Measurements from ENCODE around the gene LMTK3. TPM values are rescaled to one million over a fixed set of nuclear protein-coding genes. Genes with fewer than 3 reads are reported as not detected.

The LMTK3 gene
- total and polyA plus RNA-seq, 8 donors: 2.3 to 7.7 (median 3.1) TPM

DNA sequence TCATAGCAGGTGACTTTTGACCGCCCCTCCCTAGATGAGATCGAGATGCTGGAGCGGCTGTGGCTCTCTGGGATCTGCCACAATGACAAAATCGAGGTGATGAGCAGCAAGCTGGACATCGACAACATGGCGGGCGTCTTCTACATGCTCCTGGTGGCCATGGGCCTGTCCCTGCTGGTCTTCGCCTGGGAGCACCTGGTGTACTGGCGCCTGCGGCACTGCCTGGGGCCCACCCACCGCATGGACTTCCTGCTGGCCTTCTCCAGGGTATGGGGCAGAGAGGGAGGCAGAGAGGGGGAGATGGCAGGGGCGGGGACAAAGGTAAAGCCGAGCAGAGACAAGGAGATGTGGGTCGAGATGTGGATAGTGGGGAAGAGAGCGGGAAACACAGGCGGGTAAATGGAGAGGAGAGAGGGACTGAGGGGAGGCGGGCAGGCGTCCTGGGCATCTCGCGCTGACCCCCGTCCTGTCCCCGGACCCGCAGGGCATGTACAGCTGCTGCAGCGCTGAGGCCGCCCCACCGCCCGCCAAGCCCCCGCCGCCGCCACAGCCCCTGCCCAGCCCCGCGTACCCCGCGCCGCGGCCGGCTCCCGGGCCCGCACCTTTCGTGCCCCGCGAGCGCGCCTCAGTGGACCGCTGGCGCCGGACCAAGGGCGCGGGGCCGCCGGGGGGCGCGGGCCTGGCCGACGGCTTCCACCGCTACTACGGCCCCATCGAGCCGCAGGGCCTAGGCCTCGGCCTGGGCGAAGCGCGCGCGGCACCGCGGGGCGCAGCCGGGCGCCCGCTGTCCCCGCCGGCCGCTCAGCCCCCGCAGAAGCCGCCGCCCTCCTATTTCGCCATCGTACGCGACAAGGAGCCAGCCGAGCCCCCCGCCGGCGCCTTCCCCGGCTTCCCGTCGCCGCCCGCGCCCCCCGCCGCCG, 69.3 kb downstream of the LMTK3 start:
- H3K27ac ChIP-seq: no peak overlapping the region
- H3K36me3 ChIP-seq: peaks cover 0 to 2% (median 0%) of the 10 kb centered on the region in 3 donors
- DNase-seq (peak in 1 of 6 donors; percentile 33), ATAC-seq (no peak), FAIRE-seq (no peak)
- WGBS, 2 donors: 39 to 51% methylated on average over 31 to 94 of the region's 94 CpGs
- H3K4me1 ChIP-seq: peaks cover 0 to 13% (median 7%) of the 10 kb centered on the region in 3 donors
- H3K9me3 ChIP-seq: no peaks in the 10 kb centered on the region
- TF ChIP-seq, protein P1, sequence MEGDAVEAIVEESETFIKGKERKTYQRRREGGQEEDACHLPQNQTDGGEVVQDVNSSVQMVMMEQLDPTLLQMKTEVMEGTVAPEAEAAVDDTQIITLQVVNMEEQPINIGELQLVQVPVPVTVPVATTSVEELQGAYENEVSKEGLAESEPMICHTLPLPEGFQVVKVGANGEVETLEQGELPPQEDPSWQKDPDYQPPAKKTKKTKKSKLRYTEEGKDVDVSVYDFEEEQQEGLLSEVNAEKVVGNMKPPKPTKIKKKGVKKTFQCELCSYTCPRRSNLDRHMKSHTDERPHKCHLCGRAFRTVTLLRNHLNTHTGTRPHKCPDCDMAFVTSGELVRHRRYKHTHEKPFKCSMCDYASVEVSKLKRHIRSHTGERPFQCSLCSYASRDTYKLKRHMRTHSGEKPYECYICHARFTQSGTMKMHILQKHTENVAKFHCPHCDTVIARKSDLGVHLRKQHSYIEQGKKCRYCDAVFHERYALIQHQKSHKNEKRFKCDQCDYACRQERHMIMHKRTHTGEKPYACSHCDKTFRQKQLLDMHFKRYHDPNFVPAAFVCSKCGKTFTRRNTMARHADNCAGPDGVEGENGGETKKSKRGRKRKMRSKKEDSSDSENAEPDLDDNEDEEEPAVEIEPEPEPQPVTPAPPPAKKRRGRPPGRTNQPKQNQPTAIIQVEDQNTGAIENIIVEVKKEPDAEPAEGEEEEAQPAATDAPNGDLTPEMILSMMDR (IDR thresholded peaks at IDR 0.05): no peak
- H3K27me3 ChIP-seq: no peaks in the 10 kb centered on the region
- H3K4me3 ChIP-seq: no peak overlapping the region
- intact Hi-C loops (cut with DNase I): no loop called here

DNA sequence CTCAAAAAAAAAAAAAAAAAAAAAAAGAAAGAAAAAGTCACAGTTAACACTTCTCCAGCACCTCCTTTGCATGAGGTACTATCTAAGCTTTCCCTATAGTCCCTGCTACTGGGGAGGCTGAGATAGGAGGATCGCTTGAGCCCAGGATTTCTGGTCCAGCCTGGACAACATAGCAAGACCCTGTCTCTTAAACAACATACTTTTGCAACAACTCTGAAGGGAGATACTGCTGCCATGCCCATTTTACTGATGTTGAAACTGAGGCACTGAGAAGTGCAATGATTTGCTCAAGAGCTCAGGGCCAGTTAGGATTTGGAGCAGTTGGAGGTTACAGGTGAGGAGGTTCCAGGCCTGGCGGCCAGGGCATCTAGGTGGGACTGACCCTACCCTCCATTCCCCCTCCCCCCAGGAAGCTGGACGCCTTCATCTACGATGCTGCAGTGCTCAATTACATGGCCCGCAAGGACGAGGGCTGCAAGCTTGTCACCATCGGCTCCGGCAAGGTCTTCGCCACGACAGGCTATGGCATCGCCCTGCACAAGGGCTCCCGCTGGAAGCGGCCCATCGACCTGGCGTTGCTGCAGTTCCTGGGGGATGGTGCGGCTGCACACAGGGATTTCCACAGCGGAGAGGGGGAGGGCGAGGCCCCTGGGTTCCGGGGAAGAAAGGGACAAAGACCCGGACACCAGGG, 70.1 kb downstream of the LMTK3 start:
- Histone ChIP-seq H3K27ac (no peak overlapping the region), H3K4me1 (peaks cover 0 to 11% (median 7%) of the 10 kb centered on the region in 3 donors), H3K36me3 (no peaks in the 10 kb centered on the region), H3K27me3 (no peaks in the 10 kb centered on the region), H3K4me3 (no peak overlapping the region), H3K9me3 (no peaks in the 10 kb centered on the region)
- WGBS, 2 donors: 95 to 97% methylated on average over 20 of the region's 20 CpGs
- FAIRE-seq (no peak), ATAC-seq (no peak), DNase-seq (peak in 1 of 6 donors; percentile 37)
- TF ChIP-seq, protein P1 (IDR thresholded peaks at IDR 0.05): no peak
- intact Hi-C loops (cut with DNase I): no loop called here

DNA sequence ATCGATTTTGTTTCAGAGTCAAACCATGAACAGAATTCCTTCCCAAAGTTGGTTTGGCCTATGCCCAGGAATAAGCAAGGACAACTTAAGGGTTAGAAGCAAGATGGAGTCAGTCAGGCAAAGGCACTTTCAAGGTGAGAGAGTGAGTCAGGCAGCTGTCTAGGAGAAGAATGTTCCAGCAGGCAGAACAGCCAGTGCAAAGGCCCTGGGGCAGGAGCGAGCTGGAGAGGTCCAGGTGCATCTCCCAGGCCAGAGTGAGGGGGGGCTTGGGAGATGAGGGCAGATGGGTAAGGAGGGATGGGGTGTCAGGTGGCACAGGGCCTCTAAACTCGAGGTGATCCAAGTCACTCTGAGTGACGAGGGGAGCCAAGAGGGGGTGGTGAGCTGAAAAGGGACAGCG, 75.0 kb downstream of the LMTK3 start:
- TF ChIP-seq, protein P1 (IDR thresholded peaks at IDR 0.05): no peak
- no peaks in the 10 kb centered on the region for H3K9me3 ChIP-seq
- H3K4me3 ChIP-seq: no peak overlapping the region
- DNase-seq: no peak
- no peaks in the 10 kb centered on the region for H3K27me3 ChIP-seq
- no peak for FAIRE-seq
- no peaks in the 10 kb centered on the region for H3K36me3 ChIP-seq
- no peak for ATAC-seq
- intact Hi-C loops (cut with DNase I): no loop called here
- WGBS, 2 donors: 71 to 83% methylated on average over 5 of the region's 5 CpGs
- H3K4me1 ChIP-seq: no peaks in the 10 kb centered on the region
- H3K27ac ChIP-seq: no peak overlapping the region

Other genes starting within 250 kb of the LMTK3 start
- gene ZNF114, start 241.8 kb downstream of the LMTK3 start, total RNA-seq: 1 to 10 TPM in 3 of 6 donors, under 1 TPM in 3; 0.16 to 2.0 (median 0.94) TPM
- gene ZNF114, start 241.8 kb downstream of the LMTK3 start, polyA plus RNA-seq: under 1 TPM; 0.30 to 0.70 TPM
- 10 to 100 TPM in 2 of 6 donors, 1 to 10 TPM in 4; 2.5 to 14.9 (median 6.4) TPM for gene EMP3, start 186.3 kb downstream of the LMTK3 start, total RNA-seq
- gene EMP3, start 186.3 kb downstream of the LMTK3 start, polyA plus RNA-seq: 10 to 100 TPM; 17.6 to 23.8 TPM
- 1 to 10 TPM; 3.3 to 7.3 (median 4.4) TPM for gene TMEM143, start 147.9 kb downstream of the LMTK3 start, total RNA-seq
- 10 to 100 TPM in 1 of 2 donors, 1 to 10 TPM in 1; 8.0 to 11.2 TPM for gene TMEM143, start 147.9 kb downstream of the LMTK3 start, polyA plus RNA-seq
- 1 to 10 TPM in 1 of 6 donors, under 1 TPM in 3, not detected in 2; 0.19 to 1.1 (median 0.25) TPM for gene SYNGR4, start 147.5 kb downstream of the LMTK3 start, total RNA-seq
- 10 to 100 TPM in 1 of 2 donors, under 1 TPM in 1; 0.91 to 16.4 TPM for gene SYNGR4, start 147.5 kb downstream of the LMTK3 start, polyA plus RNA-seq
- 10 to 100 TPM; 58.7 to 99.0 (median 77.0) TPM for gene KDELR1, start 120.3 kb downstream of the LMTK3 start, total RNA-seq
- gene KDELR1, start 120.3 kb downstream of the LMTK3 start, polyA plus RNA-seq: 100 to 1,000 TPM in 1 of 2 donors, 10 to 100 TPM in 1; 85.4 to 113 TPM
- under 1 TPM in 5 of 6 donors, not detected in 1; 0.04 to 0.66 (median 0.26) TPM for gene GRIN2D, start 118.2 kb downstream of the LMTK3 start, total RNA-seq
- under 1 TPM; 0.19 TPM for gene GRIN2D, start 118.2 kb downstream of the LMTK3 start, polyA plus RNA-seq
- 10 to 100 TPM; 13.0 to 23.1 (median 18.2) TPM for gene GRWD1, start 65.9 kb downstream of the LMTK3 start, total RNA-seq
- gene GRWD1, start 65.9 kb downstream of the LMTK3 start, polyA plus RNA-seq: 10 to 100 TPM in 1 of 2 donors, 1 to 10 TPM in 1; 8.6 to 10.2 TPM
- under 1 TPM; 0.20 to 0.56 (median 0.37) TPM for gene KCNJ14, start 56.3 kb downstream of the LMTK3 start, total RNA-seq
- gene KCNJ14, start 56.3 kb downstream of the LMTK3 start, polyA plus RNA-seq: under 1 TPM; 0.49 to 0.59 TPM
- 10 to 100 TPM; 25.4 to 39.2 (median 29.1) TPM for gene CYTH2, start 42.5 kb downstream of the LMTK3 start, total RNA-seq
- gene CYTH2, start 42.5 kb downstream of the LMTK3 start, polyA plus RNA-seq: 10 to 100 TPM; 51.7 to 54.2 TPM
- gene SULT2B1, start 40.3 kb upstream of the LMTK3 start, total RNA-seq: under 1 TPM in 5 of 6 donors, not detected in 1; 0.32 to 0.64 (median 0.60) TPM
- 1 to 10 TPM; 1.3 to 1.7 TPM for gene SULT2B1, start 40.3 kb upstream of the LMTK3 start, polyA plus RNA-seq
- not detected for gene SPACA4, start 94.9 kb upstream of the LMTK3 start, total RNA-seq
- under 1 TPM in 1 of 2 donors, not detected in 1; 0.12 TPM for gene SPACA4, start 94.9 kb upstream of the LMTK3 start, polyA plus RNA-seq
- gene FAM83E, start 103.2 kb upstream of the LMTK3 start, total RNA-seq: 1 to 10 TPM; 1.2 to 2.9 (median 2.6) TPM
- gene FAM83E, start 103.2 kb upstream of the LMTK3 start, polyA plus RNA-seq: 1 to 10 TPM; 1.8 to 3.4 TPM
- gene RPL18, start 107.3 kb upstream of the LMTK3 start, total RNA-seq: 1,000 to 10,000 TPM in 4 of 6 donors, 100 to 1,000 TPM in 2; 881 to 1,605 (median 1,071) TPM
- 1,000 to 10,000 TPM; 1,358 to 2,344 TPM for gene RPL18, start 107.3 kb upstream of the LMTK3 start, polyA plus RNA-seq
- 10 to 100 TPM in 1 of 6 donors, 1 to 10 TPM in 5; 4.3 to 11.0 (median 6.6) TPM for gene SPHK2, start 107.7 kb upstream of the LMTK3 start, total RNA-seq
- gene SPHK2, start 107.7 kb upstream of the LMTK3 start, polyA plus RNA-seq: 10 to 100 TPM; 15.9 to 24.0 TPM
- gene DBP, start 125.5 kb upstream of the LMTK3 start, total RNA-seq: 1 to 10 TPM; 3.3 to 8.3 (median 6.5) TPM
- 10 to 100 TPM in 1 of 2 donors, 1 to 10 TPM in 1; 4.7 to 11.4 TPM for gene DBP, start 125.5 kb upstream of the LMTK3 start, polyA plus RNA-seq
- 1 to 10 TPM; 2.6 to 6.2 (median 4.5) TPM for gene CA11, start 134.4 kb upstream of the LMTK3 start, total RNA-seq
- 10 to 100 TPM; 10.2 to 15.2 TPM for gene CA11, start 134.4 kb upstream of the LMTK3 start, polyA plus RNA-seq
- under 1 TPM in 5 of 6 donors, not detected in 1; 0.12 to 0.37 (median 0.20) TPM for gene NTN5, start 161.2 kb upstream of the LMTK3 start, total RNA-seq
- 1 to 10 TPM in 1 of 2 donors, under 1 TPM in 1; 0.38 to 1.8 TPM for gene NTN5, start 161.2 kb upstream of the LMTK3 start, polyA plus RNA-seq
- 10 to 100 TPM in 2 of 6 donors, 1 to 10 TPM in 4; 4.8 to 14.5 (median 8.2) TPM for gene FUT2, start 184.1 kb upstream of the LMTK3 start, total RNA-seq
- gene FUT2, start 184.1 kb upstream of the LMTK3 start, polyA plus RNA-seq: 1 to 10 TPM; 3.7 to 5.4 TPM
- gene MAMSTR, start 207.9 kb upstream of the LMTK3 start, total RNA-seq: 1 to 10 TPM in 2 of 6 donors, under 1 TPM in 4; 0.51 to 2.6 (median 0.84) TPM
- 1 to 10 TPM; 1.5 to 2.3 TPM for gene MAMSTR, start 207.9 kb upstream of the LMTK3 start, polyA plus RNA-seq
- gene RASIP1, start 228.8 kb upstream of the LMTK3 start, total RNA-seq: 1 to 10 TPM; 5.3 to 9.6 (median 6.5) TPM
- 10 to 100 TPM; 16.2 to 40.9 TPM for gene RASIP1, start 228.8 kb upstream of the LMTK3 start, polyA plus RNA-seq
- 1 to 10 TPM in 4 of 6 donors, under 1 TPM in 2; 0.73 to 4.6 (median 1.9) TPM for gene IZUMO1, start 235.1 kb upstream of the LMTK3 start, total RNA-seq
- 1 to 10 TPM; 1.9 to 3.8 TPM for gene IZUMO1, start 235.1 kb upstream of the LMTK3 start, polyA plus RNA-seq
- gene FUT1, start 240.8 kb upstream of the LMTK3 start, total RNA-seq: 10 to 100 TPM in 4 of 6 donors, 1 to 10 TPM in 2; 6.5 to 29.7 (median 12.6) TPM
- 10 to 100 TPM in 1 of 2 donors, 1 to 10 TPM in 1; 7.7 to 12.7 TPM for gene FUT1, start 240.8 kb upstream of the LMTK3 start, polyA plus RNA-seq
- under 1 TPM in 1 of 6 donors, not detected in 5; 0.51 TPM for gene FGF21, start 243.7 kb upstream of the LMTK3 start, total RNA-seq
- not detected for gene FGF21, start 243.7 kb upstream of the LMTK3 start, polyA plus RNA-seq

Data from pancreas (tissue), 10 donors.